Measurements from ENCODE around the gene XIRP2. TPM values are rescaled to one million over a fixed set of nuclear protein-coding genes. Genes with fewer than 3 reads are reported as not detected.

XIRP2 gene
- total RNA-seq, 4 donors from 2014 or later: not detected

- WGBS: 78% methylated on average over 2 of the region's 2 CpGs
- no peak for DNase-seq (ENCODE audit: low spot score in 2 of 2)
- H3K4me3 ChIP-seq: no peak overlapping the region
- H3K9me3 ChIP-seq: no peaks in the 10 kb centered on the region
- no peak overlapping the region for H3K27ac ChIP-seq
- no peaks in the 10 kb centered on the region for H3K27me3 ChIP-seq
- no peaks in the 10 kb centered on the region for H3K4me1 ChIP-seq
- no peak for TF ChIP-seq POLR2AphosphoS5 (IDR thresholded peaks at IDR 0.05)
- no peak for TF ChIP-seq EP300 (IDR thresholded peaks at IDR 0.05)
- TF ChIP-seq POLR2A (IDR thresholded peaks at IDR 0.05): no peak
- TF ChIP-seq, protein P1, sequence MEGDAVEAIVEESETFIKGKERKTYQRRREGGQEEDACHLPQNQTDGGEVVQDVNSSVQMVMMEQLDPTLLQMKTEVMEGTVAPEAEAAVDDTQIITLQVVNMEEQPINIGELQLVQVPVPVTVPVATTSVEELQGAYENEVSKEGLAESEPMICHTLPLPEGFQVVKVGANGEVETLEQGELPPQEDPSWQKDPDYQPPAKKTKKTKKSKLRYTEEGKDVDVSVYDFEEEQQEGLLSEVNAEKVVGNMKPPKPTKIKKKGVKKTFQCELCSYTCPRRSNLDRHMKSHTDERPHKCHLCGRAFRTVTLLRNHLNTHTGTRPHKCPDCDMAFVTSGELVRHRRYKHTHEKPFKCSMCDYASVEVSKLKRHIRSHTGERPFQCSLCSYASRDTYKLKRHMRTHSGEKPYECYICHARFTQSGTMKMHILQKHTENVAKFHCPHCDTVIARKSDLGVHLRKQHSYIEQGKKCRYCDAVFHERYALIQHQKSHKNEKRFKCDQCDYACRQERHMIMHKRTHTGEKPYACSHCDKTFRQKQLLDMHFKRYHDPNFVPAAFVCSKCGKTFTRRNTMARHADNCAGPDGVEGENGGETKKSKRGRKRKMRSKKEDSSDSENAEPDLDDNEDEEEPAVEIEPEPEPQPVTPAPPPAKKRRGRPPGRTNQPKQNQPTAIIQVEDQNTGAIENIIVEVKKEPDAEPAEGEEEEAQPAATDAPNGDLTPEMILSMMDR (IDR thresholded peaks at IDR 0.05): no peak
- no peaks in the 10 kb centered on the region for H3K36me3 ChIP-seq
Measured at GRCh38 chr2:167133614-167134013, 245.3 kb downstream of the XIRP2 start.

GRCh38 chr2:167134381-167135072 lies 246.2 kb downstream of the XIRP2 start:
- Histone ChIP-seq H3K27ac (no peak overlapping the region), H3K36me3 (no peaks in the 10 kb centered on the region), H3K4me3 (no peak overlapping the region), H3K9me3 (no peaks in the 10 kb centered on the region), H3K4me1 (no peaks in the 10 kb centered on the region), H3K27me3 (no peaks in the 10 kb centered on the region)
- no peak for TF ChIP-seq EP300 (IDR thresholded peaks at IDR 0.05)
- TF ChIP-seq, protein P1 (IDR thresholded peaks at IDR 0.05): no peak
- no peak for TF ChIP-seq POLR2A (IDR thresholded peaks at IDR 0.05)
- TF ChIP-seq POLR2AphosphoS5 (IDR thresholded peaks at IDR 0.05): no peak
- DNase-seq (ENCODE audit: low spot score in 2 of 2): no peak
- WGBS: 88% methylated on average over 6 of the region's 6 CpGs

DNA sequence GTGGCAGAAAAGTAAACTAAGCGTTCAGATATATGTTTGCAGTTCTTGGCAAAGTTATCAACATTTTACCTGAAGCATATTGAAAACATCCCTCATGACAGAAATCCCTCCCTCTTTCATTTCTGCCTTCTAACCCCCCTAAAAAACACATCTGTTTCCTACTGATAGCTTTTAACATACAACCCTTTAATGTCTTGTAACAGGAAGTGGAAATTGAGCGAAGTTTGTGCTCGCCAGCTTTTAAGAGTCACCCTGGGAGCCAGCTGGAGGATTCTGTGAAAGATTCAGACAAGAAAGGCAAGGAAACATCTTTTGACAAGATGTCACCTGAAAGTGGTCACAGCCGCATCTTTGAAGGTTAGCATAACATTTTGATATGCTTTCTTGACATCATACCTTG lies 247.4 kb downstream of the XIRP2 start:
- H3K4me1 ChIP-seq: no peaks in the 10 kb centered on the region
- no peak overlapping the region for H3K27ac ChIP-seq
- no peak for TF ChIP-seq POLR2AphosphoS5 (IDR thresholded peaks at IDR 0.05)
- TF ChIP-seq, protein P1 (IDR thresholded peaks at IDR 0.05): no peak
- TF ChIP-seq POLR2A (IDR thresholded peaks at IDR 0.05): no peak
- no peak for TF ChIP-seq EP300 (IDR thresholded peaks at IDR 0.05)
- no peaks in the 10 kb centered on the region for H3K27me3 ChIP-seq
- H3K9me3 ChIP-seq: no peaks in the 10 kb centered on the region
- no peak overlapping the region for H3K4me3 ChIP-seq
- H3K36me3 ChIP-seq: no peaks in the 10 kb centered on the region
- WGBS: 56% methylated on average over 4 of the region's 4 CpGs
- no peak for DNase-seq (ENCODE audit: low spot score in 2 of 2)

DNA sequence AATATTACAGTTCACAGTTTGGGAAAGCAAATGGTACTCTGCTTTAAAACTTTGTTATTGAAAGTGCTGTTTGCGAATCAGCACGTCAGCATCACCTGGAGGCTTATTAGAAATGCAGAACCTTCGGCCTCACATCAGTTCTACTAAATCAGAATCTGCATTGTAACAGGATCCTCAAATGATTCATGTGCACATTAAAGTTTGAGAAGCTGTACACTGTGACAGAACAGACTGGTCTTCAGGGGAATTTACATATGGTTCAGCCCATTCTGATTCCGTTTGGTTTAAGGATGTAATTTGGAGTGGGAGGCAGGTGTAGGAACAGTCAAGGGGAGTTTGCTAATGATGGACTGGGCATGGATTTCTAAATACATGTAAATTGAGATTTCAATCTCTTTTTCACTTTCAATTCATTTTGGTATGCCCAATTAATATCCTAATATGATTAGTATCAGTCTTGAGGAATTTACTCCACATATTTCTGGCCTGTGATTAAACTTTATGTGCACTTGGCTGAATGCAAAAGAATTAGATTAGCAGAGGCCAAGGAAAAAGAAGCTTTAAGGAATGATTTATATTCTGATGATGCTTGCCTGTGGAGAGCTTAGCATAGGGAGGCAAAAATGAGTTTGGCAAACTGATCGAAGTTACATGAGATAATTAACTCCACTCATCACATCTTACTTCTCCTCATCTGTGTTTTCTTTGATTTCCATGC lies 248.8 kb downstream of the XIRP2 start:
- H3K27me3 ChIP-seq: no peaks in the 10 kb centered on the region
- no peaks in the 10 kb centered on the region for H3K4me1 ChIP-seq
- H3K36me3 ChIP-seq: no peaks in the 10 kb centered on the region
- no peak overlapping the region for H3K4me3 ChIP-seq
- H3K27ac ChIP-seq: no peak overlapping the region
- no peaks in the 10 kb centered on the region for H3K9me3 ChIP-seq
- no peak for DNase-seq (ENCODE audit: low spot score in 2 of 2)
- 60% methylated on average over 5 of the region's 5 CpGs for WGBS
- TF ChIP-seq EP300 (IDR thresholded peaks at IDR 0.05) (no peak), POLR2AphosphoS5 (IDR thresholded peaks at IDR 0.05) (no peak), POLR2A (IDR thresholded peaks at IDR 0.05) (no peak)
- TF ChIP-seq, protein P1 (IDR thresholded peaks at IDR 0.05): no peak

DNA sequence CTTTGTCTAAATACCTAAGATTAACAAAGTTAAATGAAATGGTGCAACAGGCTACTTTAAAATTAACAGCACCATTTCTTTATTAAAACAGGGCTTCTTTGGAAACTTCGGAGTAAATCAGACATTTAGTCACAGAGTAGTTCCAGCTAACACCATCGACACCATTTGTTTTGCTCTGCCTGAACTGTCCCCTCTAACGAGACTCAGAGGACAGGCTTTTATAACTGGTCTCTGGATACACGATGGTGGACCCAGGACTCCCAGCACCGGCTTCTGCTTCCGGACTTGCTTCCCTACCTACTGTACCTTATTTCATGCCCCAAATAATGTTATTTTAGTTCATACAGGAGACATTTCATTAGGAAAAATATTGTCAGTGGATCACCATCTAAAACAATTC lies 252.1 kb downstream of the XIRP2 start:
- H3K4me1 ChIP-seq: no peaks in the 10 kb centered on the region
- no peaks in the 10 kb centered on the region for H3K9me3 ChIP-seq
- 88% methylated on average over 6 of the region's 6 CpGs for WGBS
- no peaks in the 10 kb centered on the region for H3K36me3 ChIP-seq
- H3K4me3 ChIP-seq: no peak overlapping the region
- no peak overlapping the region for H3K27ac ChIP-seq
- no peak for DNase-seq (ENCODE audit: low spot score in 2 of 2)
- TF ChIP-seq EP300 (IDR thresholded peaks at IDR 0.05): no peak
- TF ChIP-seq POLR2A (IDR thresholded peaks at IDR 0.05): no peak
- TF ChIP-seq, protein P1 (IDR thresholded peaks at IDR 0.05): no peak
- H3K27me3 ChIP-seq: no peaks in the 10 kb centered on the region
